OCI-M1 (cell line): ENCODE measurements around the gene TNFRSF8.
A peak's percentile ranks its signal among the peaks of the same experiment; 100 is the strongest.

ENCODE experiments used
- DNase-seq: peaks from one replicate; lab custom pipeline; 2025; lab: John Stamatoyannopoulos, UW

The TNFRSF8 gene

DNA sequence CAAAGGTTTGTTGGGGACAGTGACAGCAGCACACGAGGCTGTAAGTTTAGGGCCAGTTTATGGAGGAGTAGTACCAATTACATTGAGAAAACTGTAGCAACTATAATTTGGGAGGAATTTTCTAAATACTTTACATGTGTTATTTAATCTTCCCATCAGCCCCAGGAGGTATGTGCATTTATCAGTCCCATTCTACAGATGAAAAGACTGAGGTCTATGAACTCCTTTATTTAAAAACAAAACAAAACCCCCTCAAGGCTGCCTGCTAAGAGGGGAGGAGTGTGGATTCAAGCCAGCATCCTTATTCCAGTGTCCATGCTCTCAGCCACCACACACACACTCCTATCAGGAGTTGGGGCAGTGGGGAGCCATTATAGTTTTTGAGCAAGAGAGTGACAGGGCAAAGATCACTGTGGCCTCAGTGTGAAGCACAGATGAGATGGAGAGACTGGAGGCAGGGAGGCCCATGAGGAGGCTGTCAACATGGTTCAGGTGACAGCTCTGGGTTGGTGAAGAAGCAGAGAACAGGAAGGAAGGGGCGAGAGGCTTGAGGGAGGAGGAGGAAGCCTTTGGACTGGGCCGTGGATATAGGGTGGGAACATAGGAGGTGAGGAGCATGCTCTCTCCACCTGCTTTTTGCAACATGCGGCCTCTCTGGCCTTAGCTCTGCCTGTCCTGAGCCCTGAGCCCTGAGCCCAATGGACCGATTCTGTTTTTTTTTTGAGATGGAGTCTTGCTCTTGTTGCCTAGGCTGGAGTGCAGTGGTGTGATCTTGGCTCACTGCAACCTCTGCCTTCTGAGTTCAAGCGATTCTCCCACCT lies 113.4 kb downstream of the TNFRSF8 start:
- no peak for DNase-seq

DNA sequence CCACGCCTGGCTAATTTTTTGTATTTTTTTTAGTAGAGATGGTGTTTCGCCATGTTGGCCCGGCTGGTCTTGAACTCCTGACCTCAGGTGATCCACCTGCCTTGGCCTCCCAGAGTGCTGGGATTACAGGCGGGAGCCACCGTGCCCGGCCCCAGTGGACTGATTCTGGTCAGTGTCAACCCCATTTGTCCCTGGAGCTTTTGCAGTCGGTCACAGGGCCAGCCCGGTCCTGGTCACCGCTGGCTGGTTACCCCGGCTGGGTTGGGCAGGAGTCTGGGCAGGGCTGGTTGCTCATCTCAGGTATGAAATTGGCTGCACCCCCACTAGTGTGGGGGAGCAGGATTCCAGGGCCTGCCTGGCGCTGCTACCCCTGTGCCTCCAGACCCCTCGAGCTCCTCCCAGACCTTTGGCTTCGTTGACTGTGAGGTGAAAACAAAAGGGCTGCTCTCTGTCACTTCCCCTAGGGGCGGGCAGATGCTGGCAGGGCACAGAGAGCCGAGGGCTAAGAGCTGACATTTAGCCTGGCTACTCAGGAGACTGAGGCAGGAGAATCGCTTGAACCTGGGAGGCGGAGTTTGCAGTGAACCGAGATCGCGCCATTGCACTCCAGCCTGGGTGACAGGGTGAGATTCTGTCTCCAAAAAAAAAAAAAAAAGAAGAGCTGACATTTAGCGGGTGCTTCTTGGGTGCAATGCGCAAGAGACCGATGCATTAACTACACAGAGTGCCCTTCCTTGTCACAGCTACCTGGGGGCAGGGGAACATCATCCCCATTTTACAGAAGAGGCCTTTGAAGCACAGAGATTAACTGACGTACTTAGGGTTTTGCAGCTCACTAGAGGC lies 114.3 kb downstream of the TNFRSF8 start:
- DNase-seq, result no peak

DNA sequence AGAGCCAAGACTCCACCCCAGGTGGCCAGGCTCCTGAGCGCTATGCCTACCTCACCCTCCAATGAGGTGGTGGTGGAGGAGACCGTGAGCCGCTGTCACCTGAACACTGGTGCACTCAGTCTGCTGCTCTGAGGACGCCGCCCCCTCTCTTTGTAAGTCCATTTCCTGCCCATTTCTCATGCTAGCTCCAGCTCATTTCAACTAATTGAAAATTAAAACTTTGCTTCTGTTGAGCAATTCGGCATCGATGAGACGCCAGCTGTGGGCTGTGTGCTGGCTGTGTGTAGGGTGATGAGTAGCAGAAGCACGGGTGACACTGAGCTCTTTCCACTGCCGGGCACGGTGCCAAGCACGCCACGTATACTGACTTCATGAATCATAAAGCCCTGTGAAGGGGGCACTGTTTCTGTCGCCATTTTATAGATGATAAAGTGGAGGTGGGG lies 114.9 kb downstream of the TNFRSF8 start:
- no peak for DNase-seq

DNA sequence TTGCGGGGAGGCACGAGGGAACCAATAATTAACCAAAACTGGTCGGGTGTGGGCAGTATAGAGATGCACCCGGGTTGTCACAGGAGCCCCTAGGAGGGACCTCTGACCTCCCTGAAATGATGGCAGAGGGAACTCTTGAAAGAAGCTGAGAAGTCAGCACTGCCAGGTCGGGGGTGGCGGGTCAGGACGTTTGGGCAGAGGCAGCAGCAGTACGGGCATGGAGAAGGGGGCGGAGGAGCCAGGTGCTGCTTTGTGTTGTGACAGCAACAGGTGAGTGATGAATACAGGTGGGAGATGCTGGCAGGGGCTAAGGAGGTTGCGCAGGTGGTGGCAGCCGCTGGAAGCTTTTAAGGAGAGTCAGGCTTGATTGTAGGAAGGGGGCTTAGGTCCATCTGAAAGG lies 115.4 kb downstream of the TNFRSF8 start:
- DNase-seq, result no peak

DNA sequence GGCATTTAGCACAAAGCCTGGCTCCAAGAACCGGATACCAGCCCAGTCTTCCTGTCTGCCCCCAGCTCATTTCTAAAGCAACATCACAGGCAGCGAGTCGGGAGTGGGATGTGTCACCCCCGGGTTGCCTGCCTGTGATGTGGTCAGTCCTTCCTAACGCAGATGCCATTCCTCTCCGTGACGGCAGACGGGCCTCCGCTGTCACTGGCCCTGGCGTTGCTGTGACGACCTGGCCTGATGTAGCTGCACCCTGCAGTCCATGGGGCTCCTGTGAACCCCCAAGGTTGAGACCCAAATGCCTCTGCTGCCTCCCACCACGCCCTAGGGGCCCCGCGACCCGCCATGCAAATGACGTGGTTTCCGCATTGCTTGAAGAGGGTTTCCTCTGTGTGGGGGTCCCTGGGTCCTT lies 116.0 kb downstream of the TNFRSF8 start:
- no peak for DNase-seq

- no peak for DNase-seq
Observed at GRCh38 chr1:12179676-12180075, 116.6 kb downstream of the TNFRSF8 start.

- DNase-seq, result no peak
Observed at GRCh38 chr1:12180315-12180714, 117.2 kb downstream of the TNFRSF8 start.

DNA sequence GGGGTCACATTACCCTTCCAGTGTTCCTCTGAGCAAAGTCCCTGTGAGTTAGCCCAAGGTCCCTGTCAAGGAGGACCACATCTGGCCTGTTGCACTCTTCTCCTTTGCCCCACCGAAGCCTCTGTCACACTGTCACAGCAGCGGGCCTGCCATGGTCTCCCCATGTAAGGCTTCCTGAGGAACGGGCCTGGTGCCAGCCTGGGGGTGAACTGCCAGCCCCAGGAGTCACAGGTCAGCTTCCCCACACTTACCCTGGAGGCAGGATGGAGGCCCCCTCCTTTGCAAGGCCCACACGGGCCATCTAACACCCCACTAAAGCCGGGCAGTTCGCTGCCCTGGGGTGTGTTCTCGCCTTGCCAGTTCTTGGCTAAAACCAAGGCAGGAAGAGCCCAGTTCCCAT lies 117.8 kb downstream of the TNFRSF8 start:
- no peak for DNase-seq

- DNase-seq, result no peak
Observed at GRCh38 chr1:12181568-12181967, 118.5 kb downstream of the TNFRSF8 start.

GRCh38 chr1:12182410-12182984 lies 119.4 kb downstream of the TNFRSF8 start:
- no peak for DNase-seq

GRCh38 chr1:12183095-12183794 lies 120.1 kb downstream of the TNFRSF8 start:
- DNase-seq, result no peak

DNA sequence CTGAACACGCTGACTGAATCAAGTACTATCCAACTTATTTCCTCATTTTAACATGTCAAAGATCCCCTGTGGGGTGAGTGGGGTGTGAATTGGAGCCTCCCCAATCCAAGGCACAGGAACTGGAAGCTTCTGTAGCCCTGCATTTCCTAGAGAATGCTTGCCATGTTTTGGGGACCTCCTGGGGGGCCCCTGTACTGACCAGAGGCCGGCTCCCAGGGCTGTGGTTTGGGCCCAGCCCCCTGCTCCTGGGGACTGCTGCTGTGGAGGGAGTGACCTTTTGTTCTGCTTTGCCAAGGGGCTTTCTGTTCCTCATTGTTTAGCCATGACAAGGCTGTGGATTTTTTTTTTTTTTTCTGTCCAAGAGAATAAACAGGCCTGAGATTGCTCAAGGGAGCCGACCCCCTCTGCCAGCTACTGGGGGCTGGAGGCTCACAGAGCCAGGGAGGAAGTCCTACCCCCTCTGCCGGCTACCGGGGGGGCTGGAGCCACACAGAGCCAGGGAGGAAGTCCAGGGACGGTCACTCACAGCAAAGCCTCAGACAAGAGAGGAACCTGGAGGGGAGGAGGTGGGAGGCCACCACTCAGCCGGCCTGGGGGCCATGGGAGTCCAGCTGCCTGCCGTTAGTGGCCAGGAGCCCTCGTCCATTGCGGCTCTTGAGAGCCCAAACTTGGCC lies 121.0 kb downstream of the TNFRSF8 start:
- DNase-seq, result peak; percentile 77

- DNase-seq, result no peak
Observed at GRCh38 chr1:12185036-12185917, 122.2 kb downstream of the TNFRSF8 start.

DNA sequence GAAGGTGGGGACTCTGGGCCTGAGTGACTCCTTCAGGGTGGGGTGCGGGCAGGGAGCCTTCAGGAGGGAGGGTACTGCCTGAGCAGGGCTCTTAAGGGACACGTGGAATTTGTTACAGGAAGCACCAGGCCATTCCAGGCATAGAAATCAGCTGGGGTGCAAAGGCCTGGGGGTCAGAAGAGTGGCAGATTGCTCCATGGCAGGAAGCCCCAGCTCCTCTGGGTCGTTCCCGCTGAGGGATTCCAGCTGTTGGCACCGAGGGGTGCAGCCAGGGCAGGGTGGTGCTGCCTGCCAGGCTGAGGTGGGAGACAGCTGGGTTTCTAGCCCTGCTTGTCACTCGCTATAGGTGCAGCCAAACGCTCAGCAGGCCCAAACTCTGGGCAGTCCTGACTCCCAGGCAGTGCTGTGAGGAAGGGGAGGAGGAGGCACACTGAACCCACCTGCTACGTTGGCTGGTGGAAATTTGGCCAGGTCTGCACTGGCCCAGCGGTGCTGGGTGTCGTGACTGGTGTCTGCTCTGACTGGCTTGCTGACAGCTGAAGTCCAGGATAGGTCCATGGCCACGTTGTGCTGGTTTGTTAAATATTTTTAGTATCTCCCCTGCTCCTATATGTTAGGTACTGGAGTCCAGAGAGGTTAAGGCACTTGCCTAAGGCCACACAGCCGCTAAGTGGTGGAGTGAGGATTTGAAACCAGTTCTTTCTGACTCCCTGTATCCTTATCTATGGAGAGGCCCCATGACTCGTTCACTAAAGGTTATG lies 123.0 kb downstream of the TNFRSF8 start:
- DNase-seq, result no peak

- DNase-seq, result no peak
Observed at GRCh38 chr1:12186679-12186985, 123.5 kb downstream of the TNFRSF8 start.

DNA sequence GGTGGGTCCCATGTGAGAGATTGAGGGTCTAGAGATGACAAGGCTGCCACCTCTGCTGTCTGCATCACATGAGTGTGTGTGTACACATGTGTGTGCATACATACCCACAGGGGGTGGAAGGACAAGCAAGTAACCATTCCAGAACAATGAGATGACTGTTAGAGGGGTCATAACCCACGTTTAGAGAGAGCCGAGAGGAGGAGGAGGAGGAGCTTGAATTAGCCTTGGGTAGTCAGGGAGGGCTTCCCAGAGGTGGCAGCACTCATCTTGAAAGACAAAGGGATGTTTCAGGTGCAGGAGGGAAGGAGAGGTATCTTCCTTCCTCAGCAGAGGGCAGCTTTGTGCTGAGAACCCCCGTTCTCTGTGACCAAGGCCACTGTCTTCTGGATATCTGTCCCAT lies 125.0 kb downstream of the TNFRSF8 start:
- DNase-seq, result no peak

DNA sequence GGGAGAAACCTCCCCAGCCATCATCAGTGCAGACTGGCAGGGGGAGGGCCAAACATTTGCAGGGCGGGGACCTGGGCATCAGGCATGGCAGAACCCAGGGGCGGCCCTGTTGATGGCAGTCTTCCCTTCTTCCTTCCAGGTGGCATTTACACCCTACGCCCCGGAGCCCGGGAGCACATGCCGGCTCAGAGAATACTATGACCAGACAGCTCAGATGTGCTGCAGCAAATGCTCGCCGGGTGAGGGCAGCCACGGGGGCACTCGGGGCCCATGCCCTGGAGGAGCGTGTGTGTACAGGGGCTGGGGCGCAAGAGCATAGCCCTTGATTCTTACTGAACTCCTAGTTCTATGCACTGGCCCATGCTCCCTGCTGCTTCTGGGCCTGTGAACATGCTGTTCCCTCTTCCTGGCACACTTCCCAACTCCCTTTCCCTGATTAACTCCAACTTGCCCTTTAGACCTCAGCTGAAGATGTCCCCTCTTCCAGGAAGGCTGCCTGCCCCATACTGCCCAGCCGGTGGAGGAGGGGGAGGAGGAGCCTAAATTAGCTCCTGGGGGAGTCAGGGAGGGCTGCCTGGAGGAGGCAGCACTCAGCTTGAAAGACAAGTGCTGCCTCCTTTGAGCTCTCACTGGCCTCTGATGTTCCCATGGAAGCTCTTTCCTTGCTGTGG lies 125.7 kb downstream of the TNFRSF8 start:
- no peak for DNase-seq

GRCh38 chr1:12189328-12189682 lies 126.2 kb downstream of the TNFRSF8 start:
- no peak for DNase-seq

DNA sequence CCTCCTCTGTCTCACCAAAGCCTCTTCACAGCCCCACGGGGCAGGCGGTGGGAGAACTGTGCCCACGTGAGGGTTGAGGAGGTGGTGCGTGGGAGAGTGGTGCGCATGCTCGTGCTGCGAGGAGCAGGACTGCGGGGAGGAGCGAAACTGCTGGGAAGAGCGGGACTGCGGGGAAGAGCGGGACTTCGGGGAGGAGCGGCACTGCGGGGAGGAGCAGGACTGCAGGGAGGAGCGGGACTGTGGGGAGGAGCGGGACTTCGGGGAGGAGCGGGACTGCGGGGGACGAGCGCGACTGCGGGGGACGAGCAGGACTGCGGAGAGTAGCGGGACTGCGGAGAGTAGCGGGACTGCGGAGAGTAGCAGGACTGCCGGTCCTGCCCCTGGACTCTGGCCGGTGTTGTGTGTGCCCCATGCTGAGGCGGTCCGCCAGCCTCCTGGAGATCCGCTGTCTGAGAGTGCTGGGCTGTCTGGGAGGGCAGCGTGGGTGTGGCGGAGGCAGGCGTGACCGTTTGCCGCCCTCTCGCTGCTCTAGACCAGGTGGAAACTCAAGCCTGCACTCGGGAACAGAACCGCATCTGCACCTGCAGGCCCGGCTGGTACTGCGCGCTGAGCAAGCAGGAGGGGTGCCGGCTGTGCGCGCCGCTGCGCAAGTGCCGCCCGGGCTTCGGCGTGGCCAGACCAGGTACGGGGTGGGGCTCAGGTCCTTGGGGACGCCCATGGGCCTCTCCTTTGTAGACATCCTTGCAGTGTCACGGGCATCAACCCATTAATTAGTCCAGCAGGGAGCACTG lies 128.3 kb downstream of the TNFRSF8 start:
- no peak for DNase-seq
